KMS-11 (cell line): ENCODE measurements around the gene TOX2.

Source experiments
- H2AFZ ChIP-seq: fragments of 200-600 bp; sonication (generic); 2 replicates; pipeline ENCODE4 v1.6.1; 2016; ENCODE audit warnings: antibody characterized with exemption, mixed run types, low read depth
- H3K27ac ChIP-seq: fragments of 200-600 bp; sonication (generic); 2 replicates; pipeline ENCODE4 v1.6.1; 2016; ENCODE audit warnings: mild to moderate bottlenecking, mixed run types
- H3K27me3 ChIP-seq: fragments of 200-600 bp; sonication (generic); 2 replicates; pipeline ENCODE4 v1.6.1; 2017; ENCODE audit warnings: mild to moderate bottlenecking, low read depth, mixed run types, moderate library complexity; ENCODE audit not compliant: insufficient read depth
- H3K36me3 ChIP-seq: fragments of 200-600 bp; sonication (generic); 2 replicates; pipeline ENCODE4 v1.6.1; 2017; ENCODE audit warnings: mild to moderate bottlenecking, mixed run types; ENCODE audit not compliant: insufficient read depth
- H3K4me1 ChIP-seq: fragments of 200-600 bp; sonication (generic); 2 replicates; pipeline ENCODE4 v1.6.1; 2016; ENCODE audit warnings: mild to moderate bottlenecking, low read depth, mixed run types; ENCODE audit not compliant: poor library complexity, severe bottlenecking
- H3K4me2 ChIP-seq: fragments of 200-600 bp; sonication (generic); 2 replicates; pipeline ENCODE4 v1.7.0; 2016; ENCODE audit warnings: mild to moderate bottlenecking, mixed run types
- H3K4me3 ChIP-seq: fragments of 200-600 bp; sonication (generic); IDR thresholded peaks from 2 replicates; pipeline ENCODE4 v1.6.1; 2017; ENCODE audit warnings: low read depth, low read length, mixed read lengths; ENCODE audit not compliant: insufficient read depth
- H3K79me2 ChIP-seq: fragments of 200-600 bp; sonication (generic); 2 replicates; pipeline ENCODE4 v1.6.1; 2016; ENCODE audit warnings: low read depth, mixed run types; ENCODE audit not compliant: insufficient read depth
- H3K9ac ChIP-seq: fragments of 200-600 bp; sonication (generic); 2 replicates; pipeline ENCODE4 v1.6.1; 2016; ENCODE audit warnings: mild to moderate bottlenecking, mixed run types
- H4K20me1 ChIP-seq: fragments of 200-600 bp; sonication (generic); 2 replicates; pipeline ENCODE4 v1.6.1; 2016; ENCODE audit warnings: mild to moderate bottlenecking, mixed run types; ENCODE audit not compliant: insufficient read depth
- TF ChIP-seq, protein P1 (sequence below): fragments of 200-600 bp; sonication (generic); conservative IDR thresholded peaks from 2 replicates; pipeline ENCODE4 v1.6.1; 2017; ENCODE audit warnings: low read depth, mild to moderate bottlenecking, antibody characterized with exemption, low read length, moderate library complexity, mixed read lengths

The TOX2 gene

DNA sequence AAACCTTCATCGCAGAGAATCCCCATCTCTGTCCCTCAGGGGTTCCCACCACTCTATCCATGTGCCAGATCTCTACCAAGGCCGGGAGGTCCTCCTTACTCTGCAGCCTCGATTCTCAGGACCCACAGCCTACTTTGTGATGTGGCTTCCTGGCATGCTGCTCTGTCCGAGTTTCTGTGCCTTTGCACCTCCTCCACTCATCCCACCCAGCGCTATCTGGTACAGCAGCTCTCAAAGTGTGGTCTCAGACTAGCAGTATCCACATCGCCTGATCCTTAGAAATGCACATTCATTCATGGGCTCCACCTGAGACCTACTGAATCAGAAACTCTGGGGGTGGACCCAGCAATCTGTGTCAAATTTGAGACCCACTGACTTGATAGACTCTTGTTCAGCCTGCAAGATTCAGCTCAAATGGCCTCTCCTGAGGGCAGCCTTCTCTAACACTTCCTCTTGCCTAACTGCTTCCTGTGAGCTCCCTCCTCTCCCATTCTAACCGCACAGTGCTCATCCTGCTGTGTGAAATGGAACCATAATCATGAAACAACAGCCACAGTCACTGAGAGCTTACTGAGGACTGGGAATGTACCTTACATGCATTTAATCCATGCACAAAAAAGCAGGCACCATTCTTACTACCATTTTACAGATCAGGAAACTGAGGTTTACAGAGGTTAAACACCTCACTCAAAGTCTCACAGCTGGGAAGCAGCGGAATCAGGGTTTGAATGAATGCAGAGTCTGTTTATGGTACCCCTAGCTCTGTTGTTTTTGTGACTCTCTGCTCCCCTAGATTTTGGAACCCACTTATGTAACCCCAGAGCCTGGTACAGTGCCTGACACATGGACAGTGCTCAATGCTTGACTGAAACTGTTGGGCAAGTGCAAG is 202.9 kb downstream of the TOX2 start:
- no peak overlapping the region for H3K4me2 ChIP-seq
- H3K9ac ChIP-seq = no peak overlapping the region
- H3K27ac ChIP-seq = no peak overlapping the region
- no peaks in the 10 kb centered on the region for H3K4me1 ChIP-seq
- H3K36me3 ChIP-seq = no peaks in the 10 kb centered on the region
- no peaks in the 10 kb centered on the region for H3K27me3 ChIP-seq
- H3K4me3 ChIP-seq = no peak overlapping the region
- H3K79me2 ChIP-seq = no peaks in the 10 kb centered on the region
- H4K20me1 ChIP-seq = no peaks in the 10 kb centered on the region
- no peak overlapping the region for H2AFZ ChIP-seq
- TF ChIP-seq, protein P1, sequence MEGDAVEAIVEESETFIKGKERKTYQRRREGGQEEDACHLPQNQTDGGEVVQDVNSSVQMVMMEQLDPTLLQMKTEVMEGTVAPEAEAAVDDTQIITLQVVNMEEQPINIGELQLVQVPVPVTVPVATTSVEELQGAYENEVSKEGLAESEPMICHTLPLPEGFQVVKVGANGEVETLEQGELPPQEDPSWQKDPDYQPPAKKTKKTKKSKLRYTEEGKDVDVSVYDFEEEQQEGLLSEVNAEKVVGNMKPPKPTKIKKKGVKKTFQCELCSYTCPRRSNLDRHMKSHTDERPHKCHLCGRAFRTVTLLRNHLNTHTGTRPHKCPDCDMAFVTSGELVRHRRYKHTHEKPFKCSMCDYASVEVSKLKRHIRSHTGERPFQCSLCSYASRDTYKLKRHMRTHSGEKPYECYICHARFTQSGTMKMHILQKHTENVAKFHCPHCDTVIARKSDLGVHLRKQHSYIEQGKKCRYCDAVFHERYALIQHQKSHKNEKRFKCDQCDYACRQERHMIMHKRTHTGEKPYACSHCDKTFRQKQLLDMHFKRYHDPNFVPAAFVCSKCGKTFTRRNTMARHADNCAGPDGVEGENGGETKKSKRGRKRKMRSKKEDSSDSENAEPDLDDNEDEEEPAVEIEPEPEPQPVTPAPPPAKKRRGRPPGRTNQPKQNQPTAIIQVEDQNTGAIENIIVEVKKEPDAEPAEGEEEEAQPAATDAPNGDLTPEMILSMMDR = no peak

DNA sequence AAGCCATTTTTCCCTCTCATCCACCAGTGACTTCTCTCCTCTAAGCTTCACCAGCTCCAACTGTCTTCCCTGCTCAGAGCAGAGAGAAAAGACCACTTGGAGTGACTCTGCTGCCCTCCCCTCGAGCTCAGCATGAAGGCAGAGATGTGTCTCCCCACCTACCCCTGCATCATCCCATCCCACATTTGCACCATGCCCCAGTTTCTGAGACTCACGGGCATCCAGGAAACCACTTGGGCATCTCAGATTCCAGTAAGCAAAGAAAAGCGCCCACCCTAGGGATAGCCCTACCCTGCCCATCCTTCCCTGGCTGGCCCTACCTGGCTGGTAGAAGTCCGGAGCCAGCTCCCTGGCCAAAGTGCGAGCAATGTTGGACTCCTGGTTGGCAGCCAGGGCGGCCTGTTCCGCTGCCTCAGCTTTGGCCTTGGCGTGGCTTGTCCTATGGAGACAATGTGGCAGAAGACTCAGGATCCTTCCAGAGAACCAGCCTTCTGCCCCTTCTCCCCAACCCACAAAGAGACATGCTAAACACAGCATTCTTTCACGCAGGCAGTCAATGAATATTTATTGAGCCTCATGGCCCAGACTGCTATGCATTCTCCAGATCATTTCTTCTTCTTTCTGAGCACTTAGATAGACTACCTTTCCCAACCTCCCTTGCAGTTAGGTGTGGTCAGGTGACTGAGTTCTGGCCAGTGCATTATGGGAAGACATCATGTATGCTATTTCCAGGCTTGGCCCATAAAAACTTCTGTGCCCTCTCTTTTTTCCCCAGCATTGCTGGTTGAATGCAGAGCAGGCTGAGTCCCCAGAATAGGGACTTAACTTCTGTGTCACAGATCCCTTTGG is 203.8 kb downstream of the TOX2 start:
- no peak overlapping the region for H3K27ac ChIP-seq
- H3K4me3 ChIP-seq = no peak overlapping the region
- no peaks in the 10 kb centered on the region for H3K27me3 ChIP-seq
- TF ChIP-seq, protein P1 = no peak
- H4K20me1 ChIP-seq = no peaks in the 10 kb centered on the region
- no peak overlapping the region for H3K4me2 ChIP-seq
- no peaks in the 10 kb centered on the region for H3K4me1 ChIP-seq
- no peaks in the 10 kb centered on the region for H3K79me2 ChIP-seq
- no peak overlapping the region for H2AFZ ChIP-seq
- H3K9ac ChIP-seq = no peak overlapping the region
- no peaks in the 10 kb centered on the region for H3K36me3 ChIP-seq
